ENCODE data around the gene ZBTB42.

The ZBTB42 gene

DNA sequence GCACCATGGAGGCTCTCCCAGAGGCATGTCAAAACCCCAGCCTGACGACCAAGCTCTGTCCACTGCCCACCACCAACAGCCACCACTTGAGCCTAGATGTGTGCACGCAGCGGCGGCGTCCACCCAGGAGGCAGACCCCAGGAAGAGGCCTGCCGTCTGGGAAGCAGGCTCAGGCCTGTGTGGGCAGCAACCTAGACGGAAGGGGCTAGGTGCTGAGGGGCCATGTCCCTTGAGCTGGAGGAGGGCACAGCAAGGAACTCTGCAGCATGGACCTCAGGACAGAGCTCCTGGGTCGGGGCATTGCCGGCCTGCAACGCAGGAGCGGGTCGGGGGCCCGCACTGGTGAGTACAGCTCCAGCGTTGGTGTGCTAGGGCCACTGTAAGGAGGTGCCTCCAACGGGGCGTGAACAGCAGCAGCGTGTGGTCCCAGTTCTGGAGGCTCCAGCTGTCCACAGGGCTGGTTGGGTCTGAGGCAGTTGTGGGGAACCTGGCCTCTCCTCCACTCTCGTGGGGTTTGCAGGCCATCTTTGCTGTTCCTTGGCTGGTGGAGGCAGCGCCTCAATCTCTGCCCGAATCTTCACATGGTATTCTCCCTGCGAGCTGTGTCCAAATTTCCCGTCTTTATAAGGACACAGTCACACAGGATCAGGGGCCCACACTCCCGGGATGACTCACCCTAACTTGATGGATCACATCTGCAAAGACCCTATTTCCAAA lies 20.5 kb downstream of the ZBTB42 start:
- Histone ChIP-seq H3K4me3 (ENCODE audit: severe bottlenecking) (no peak overlapping the region), H3K27ac (ENCODE audit: poor library complexity, severe bottlenecking) (no peak overlapping the region), H3K36me3 (ENCODE audit: low read depth) (no peaks in the 10 kb centered on the region), H3K9me3 (ENCODE audit: severe bottlenecking) (no peaks in the 10 kb centered on the region), H3K27me3 (ENCODE audit: insufficient read depth, poor library complexity, severe bottlenecking) (no peaks in the 10 kb centered on the region), H3K4me1 (ENCODE audit: insufficient read depth, poor library complexity, severe bottlenecking) (no peaks in the 10 kb centered on the region)
- ATAC-seq (ENCODE audit: low read depth) (no peak), DNase-seq (ENCODE audit: low spot score) (peak; percentile 74)
- TF ChIP-seq, protein P1, sequence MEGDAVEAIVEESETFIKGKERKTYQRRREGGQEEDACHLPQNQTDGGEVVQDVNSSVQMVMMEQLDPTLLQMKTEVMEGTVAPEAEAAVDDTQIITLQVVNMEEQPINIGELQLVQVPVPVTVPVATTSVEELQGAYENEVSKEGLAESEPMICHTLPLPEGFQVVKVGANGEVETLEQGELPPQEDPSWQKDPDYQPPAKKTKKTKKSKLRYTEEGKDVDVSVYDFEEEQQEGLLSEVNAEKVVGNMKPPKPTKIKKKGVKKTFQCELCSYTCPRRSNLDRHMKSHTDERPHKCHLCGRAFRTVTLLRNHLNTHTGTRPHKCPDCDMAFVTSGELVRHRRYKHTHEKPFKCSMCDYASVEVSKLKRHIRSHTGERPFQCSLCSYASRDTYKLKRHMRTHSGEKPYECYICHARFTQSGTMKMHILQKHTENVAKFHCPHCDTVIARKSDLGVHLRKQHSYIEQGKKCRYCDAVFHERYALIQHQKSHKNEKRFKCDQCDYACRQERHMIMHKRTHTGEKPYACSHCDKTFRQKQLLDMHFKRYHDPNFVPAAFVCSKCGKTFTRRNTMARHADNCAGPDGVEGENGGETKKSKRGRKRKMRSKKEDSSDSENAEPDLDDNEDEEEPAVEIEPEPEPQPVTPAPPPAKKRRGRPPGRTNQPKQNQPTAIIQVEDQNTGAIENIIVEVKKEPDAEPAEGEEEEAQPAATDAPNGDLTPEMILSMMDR (IDR thresholded peaks at IDR 0.05; ENCODE audit: poor library complexity, severe bottlenecking), result no peak

DNA sequence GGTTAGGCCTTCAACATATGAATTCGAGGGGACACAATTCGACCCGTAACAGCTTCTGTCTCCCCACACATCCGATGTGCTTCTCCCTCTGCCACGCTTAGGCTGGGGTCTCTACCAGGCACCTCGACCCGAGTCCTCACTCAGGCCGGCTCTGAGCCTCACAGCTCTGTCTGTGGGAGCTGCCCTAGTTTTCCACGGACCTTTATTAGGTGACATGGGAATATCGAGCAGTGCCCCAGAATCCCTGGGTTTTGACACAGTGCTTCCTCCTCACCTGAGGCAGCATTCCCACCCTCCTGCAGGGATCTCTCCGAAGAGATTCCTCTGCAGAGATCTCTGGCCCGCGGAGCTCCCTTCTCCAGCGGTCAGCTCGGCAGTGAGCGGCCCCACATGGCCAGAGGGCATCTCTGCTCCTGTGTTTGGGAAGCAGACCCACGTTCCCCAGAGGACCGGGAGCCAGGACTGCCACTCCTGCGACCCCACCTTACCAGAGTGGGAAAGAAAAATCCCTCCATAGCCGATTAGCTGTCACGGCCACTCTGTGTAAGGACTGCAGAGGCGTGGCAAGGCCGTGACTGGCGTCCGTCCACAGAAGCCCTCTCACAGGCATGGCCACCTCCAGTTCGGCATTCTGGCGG lies 21.2 kb downstream of the ZBTB42 start:
- no peak overlapping the region for H3K4me3 ChIP-seq (ENCODE audit: severe bottlenecking)
- no peaks in the 10 kb centered on the region for H3K9me3 ChIP-seq (ENCODE audit: severe bottlenecking)
- DNase-seq (ENCODE audit: low spot score), result peak; percentile 67
- no peaks in the 10 kb centered on the region for H3K27me3 ChIP-seq (ENCODE audit: insufficient read depth, poor library complexity, severe bottlenecking)
- TF ChIP-seq, protein P1 (IDR thresholded peaks at IDR 0.05; ENCODE audit: poor library complexity, severe bottlenecking), result no peak
- no peaks in the 10 kb centered on the region for H3K4me1 ChIP-seq (ENCODE audit: insufficient read depth, poor library complexity, severe bottlenecking)
- H3K27ac ChIP-seq (ENCODE audit: poor library complexity, severe bottlenecking), result no peak overlapping the region
- H3K36me3 ChIP-seq (ENCODE audit: low read depth), result no peaks in the 10 kb centered on the region
- ATAC-seq (ENCODE audit: low read depth), result no peak

GRCh38 chr14:104822821-104823615 lies 22.1 kb downstream of the ZBTB42 start:
- DNase-seq (ENCODE audit: low spot score) (peak; percentile 69), ATAC-seq (ENCODE audit: low read depth) (no peak)
- Histone ChIP-seq H3K27ac (ENCODE audit: poor library complexity, severe bottlenecking) (no peak overlapping the region), H3K4me3 (ENCODE audit: severe bottlenecking) (no peak overlapping the region), H3K9me3 (ENCODE audit: severe bottlenecking) (no peaks in the 10 kb centered on the region), H3K27me3 (ENCODE audit: insufficient read depth, poor library complexity, severe bottlenecking) (no peaks in the 10 kb centered on the region), H3K4me1 (ENCODE audit: insufficient read depth, poor library complexity, severe bottlenecking) (no peaks in the 10 kb centered on the region), H3K36me3 (ENCODE audit: low read depth) (no peaks in the 10 kb centered on the region)
- TF ChIP-seq, protein P1 (IDR thresholded peaks at IDR 0.05; ENCODE audit: poor library complexity, severe bottlenecking), result no peak

DNA sequence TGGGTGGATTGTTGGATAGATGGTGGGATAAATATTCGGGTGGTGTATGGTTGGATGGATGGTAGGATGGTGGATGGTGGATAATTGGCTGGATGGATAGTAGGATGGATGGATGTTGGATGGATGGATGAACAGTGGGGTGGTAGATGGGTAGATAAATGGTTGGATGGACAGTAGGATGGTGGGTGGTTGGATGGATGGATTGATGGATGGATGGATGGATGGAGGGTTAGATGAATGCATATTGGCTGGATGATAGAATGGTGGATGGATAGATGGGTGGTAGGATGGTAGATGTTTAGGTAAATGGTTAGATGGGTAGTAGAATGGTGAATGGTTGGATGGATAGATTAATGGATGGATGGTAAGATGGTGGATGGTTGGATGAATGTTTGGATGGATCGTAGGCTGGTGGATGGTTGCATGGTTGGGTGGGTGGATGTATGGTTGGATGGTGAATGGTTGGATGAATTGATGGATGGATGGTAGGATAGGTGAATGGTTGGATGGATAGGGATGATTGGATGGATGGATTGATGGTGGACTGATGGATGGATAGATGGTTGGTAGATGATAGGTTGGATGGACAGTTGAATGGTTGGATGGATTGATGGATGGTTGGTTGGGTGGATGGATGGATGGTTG lies 23.6 kb downstream of the ZBTB42 start:
- Histone ChIP-seq H3K27ac (ENCODE audit: poor library complexity, severe bottlenecking) (no peak overlapping the region), H3K9me3 (ENCODE audit: severe bottlenecking) (no peaks in the 10 kb centered on the region), H3K36me3 (ENCODE audit: low read depth) (no peaks in the 10 kb centered on the region), H3K4me1 (ENCODE audit: insufficient read depth, poor library complexity, severe bottlenecking) (no peaks in the 10 kb centered on the region), H3K27me3 (ENCODE audit: insufficient read depth, poor library complexity, severe bottlenecking) (no peaks in the 10 kb centered on the region), H3K4me3 (ENCODE audit: severe bottlenecking) (no peak overlapping the region)
- DNase-seq (ENCODE audit: low spot score) (peak; percentile 3), ATAC-seq (ENCODE audit: low read depth) (no peak)
- TF ChIP-seq, protein P1 (IDR thresholded peaks at IDR 0.05; ENCODE audit: poor library complexity, severe bottlenecking), result no peak
